ENCODE data around the gene MTHFD1.
"Not testable (repeated sequence)": the region's sequence is repeated elsewhere in the genome, so short reads cannot be mapped to it uniquely, and the experiment has no call there.

The MTHFD1 gene

DNA sequence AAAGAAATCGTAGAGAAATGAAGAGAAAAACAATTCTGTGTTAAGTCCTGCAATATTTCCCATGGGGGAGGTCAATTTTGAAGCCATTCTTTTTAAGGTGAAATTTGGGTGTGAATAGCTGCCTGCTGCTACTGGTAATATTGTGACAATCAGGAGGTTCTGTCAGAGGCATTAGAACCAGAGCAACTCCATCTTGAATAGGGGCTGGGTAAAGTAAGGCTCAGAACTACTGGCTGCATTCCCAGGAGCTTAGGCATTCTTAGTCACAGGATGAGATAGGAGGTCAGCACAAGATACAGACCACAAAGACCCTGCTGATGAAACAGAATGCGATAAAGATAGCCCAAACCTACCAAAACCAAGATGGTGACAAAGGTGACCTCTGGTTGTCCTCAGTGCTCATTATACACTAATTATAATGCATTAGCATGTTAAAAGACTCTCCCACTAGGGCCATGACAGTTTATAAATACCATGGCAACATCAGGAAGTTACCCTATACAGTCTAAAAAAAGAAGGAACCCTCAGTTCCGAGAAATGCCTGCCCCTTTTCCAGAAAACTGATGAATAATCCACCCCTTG lies 24.8 kb upstream of the MTHFD1 start:
- ChIA-PET CTCF (interaction anchor here (1.3 to 1.7 kb wide), 4 partner anchors 19 to 115 kb away, joined by 4 to 6 read pairs (median 6); partner anchors contain the start of gene AKAP5), POLR2A (no interaction called here)
- DNase-seq (ENCODE audit: low read depth, low spot score), result no peak

DNA sequence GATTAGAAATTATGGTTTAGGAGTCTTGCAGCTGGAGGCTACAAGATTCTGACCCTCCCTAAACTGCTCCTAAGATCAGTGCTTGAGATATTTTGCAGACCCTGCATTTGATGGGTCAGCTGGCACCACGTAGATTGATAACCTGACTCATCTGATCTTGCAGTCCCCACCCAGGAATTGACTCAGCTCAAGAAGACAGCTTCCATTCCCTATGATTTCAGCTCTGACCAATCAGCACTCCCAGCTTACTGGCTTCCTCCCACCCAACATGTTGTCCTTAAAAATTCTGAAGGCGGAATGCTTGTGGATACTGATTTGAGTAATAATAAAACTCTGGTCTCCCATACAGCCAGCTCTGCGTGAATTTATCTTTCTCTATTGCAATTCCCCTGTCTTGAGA lies 23.2 kb upstream of the MTHFD1 start:
- ChIA-PET POLR2A (interaction anchor here (0.8 kb wide), 1 partner anchor 56 kb away, joined by 4 read pairs; no protein-coding TSS in a partner anchor), CTCF (no interaction called here)
- no peak overlapping the region for H3K4me3 ChIP-seq (ENCODE audit: low read depth, low read length)
- DNase-seq (ENCODE audit: low read depth, low spot score), result no peak
- TF ChIP-seq, protein P1, sequence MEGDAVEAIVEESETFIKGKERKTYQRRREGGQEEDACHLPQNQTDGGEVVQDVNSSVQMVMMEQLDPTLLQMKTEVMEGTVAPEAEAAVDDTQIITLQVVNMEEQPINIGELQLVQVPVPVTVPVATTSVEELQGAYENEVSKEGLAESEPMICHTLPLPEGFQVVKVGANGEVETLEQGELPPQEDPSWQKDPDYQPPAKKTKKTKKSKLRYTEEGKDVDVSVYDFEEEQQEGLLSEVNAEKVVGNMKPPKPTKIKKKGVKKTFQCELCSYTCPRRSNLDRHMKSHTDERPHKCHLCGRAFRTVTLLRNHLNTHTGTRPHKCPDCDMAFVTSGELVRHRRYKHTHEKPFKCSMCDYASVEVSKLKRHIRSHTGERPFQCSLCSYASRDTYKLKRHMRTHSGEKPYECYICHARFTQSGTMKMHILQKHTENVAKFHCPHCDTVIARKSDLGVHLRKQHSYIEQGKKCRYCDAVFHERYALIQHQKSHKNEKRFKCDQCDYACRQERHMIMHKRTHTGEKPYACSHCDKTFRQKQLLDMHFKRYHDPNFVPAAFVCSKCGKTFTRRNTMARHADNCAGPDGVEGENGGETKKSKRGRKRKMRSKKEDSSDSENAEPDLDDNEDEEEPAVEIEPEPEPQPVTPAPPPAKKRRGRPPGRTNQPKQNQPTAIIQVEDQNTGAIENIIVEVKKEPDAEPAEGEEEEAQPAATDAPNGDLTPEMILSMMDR (IDR thresholded peaks at IDR 0.05; ENCODE audit: insufficient read depth, low read length, missing control alignments), result no peak

More for the DNA sequence above, 24.8 kb upstream of the MTHFD1 start:
- TF ChIP-seq, protein P1 (IDR thresholded peaks at IDR 0.05; ENCODE audit: insufficient read depth, low read length, missing control alignments), result no peak
- H3K4me3 ChIP-seq (ENCODE audit: low read depth, low read length), result no peak overlapping the region

DNA sequence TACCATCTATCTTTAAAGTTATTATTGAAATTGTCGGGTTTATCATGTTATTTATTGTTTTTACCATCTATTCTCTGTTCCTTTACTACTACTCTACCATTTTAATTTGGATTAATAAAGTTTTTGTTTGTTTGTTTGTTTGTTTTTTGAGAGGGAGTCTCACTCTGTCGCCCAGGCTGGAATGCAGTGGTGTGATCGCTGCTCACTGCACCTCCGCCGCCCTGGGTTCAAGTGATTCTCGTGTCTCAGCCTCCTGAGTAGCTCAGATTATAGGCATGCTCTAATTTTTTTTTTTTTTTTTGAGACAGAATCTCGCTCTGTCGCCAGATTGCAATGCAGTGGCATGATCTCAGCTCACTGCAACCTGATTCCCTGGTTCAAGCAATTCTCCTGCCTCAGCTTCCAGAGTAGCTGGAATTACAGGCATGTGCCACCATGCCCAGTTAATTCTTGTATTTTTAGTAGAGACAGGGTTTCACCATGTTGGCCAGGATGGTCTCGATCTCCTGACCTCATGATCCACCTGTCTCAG lies 22.7 kb upstream of the MTHFD1 start:
- DNase-seq (ENCODE audit: low read depth, low spot score); H3K4me3 ChIP-seq (ENCODE audit: low read depth, low read length): not testable (repeated sequence)
- ChIA-PET POLR2A (interaction anchor here (0.6 to 0.8 kb wide), 2 partner anchors 28 to 56 kb away, joined by 3 to 4 read pairs; no protein-coding TSS in a partner anchor), CTCF (interaction anchor here (0.7 kb wide), 1 partner anchor 26 kb away, joined by 3 read pairs; no protein-coding TSS in a partner anchor)

DNA sequence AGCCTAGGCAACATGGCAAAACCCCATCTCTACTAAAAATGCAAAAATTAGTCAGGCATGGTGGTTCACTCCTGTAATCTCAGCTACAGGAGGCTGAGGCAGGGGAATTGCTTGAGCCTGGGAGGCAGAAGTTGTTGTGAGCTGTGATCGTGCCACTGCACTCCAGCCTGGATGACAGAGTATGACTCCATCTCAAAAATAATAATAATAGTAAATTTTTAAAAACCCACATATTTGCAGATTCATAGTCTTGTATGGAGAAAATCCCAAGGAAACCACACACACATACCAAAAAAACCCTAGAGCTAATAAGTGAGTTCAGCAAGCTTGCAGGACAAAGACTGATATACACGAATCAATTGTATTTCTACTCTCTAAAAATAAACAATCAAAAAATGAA lies 19.0 kb upstream of the MTHFD1 start:
- no peak for DNase-seq (ENCODE audit: low read depth, low spot score)
- TF ChIP-seq, protein P1 (IDR thresholded peaks at IDR 0.05; ENCODE audit: insufficient read depth, low read length, missing control alignments), result no peak
- H3K4me3 ChIP-seq (ENCODE audit: low read depth, low read length), result no peak overlapping the region
- ChIA-PET POLR2A (no interaction called here), CTCF (no interaction called here)

DNA sequence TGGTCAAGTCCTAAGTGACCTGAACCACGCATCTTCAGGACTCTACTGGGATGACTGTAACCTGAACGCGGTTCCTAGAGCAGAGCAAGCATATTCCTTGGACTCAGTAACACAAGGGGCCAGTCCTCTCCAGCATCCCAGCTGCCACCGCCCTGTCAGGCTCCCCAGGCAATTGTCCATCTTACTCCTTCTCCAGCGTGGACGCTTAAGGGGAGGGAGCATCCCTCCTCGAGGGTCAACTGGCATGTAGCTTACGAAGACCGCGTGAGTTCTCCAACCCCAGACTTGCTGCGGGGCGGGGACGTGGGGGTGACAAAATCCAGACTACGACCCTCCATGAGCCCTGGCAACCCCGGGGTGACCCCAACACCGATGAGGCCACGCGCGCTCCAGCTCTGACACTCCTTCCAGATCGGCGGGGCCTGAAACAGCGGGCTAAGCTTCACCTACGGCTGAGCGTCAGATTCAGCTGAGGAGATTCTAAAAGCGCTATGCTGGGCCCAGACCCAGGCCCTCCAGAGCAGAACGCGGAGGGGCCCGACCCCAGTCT lies 846 bp upstream of the MTHFD1 start:
- POLR2A ChIA-PET, result interaction anchor here (1.2 to 1.7 kb wide), 5 partner anchors 21 to 117 kb away, joined by 3 to 8 read pairs (median 4); partner anchors contain the start of genes ZBTB1 and ZBTB25
- peak overlapping the region; percentile 85 for H3K4me3 ChIP-seq (ENCODE audit: low read depth, low read length)
- TF ChIP-seq, protein P1 (IDR thresholded peaks at IDR 0.05; ENCODE audit: insufficient read depth, low read length, missing control alignments), result no peak
- no peak for DNase-seq (ENCODE audit: low read depth, low spot score)
- CTCF ChIA-PET, result interaction anchor here (0.9 to 2.5 kb wide), 5 partner anchors 8 to 49 kb away, joined by 3 to 16 read pairs (median 4); no protein-coding TSS in a partner anchor

DNA sequence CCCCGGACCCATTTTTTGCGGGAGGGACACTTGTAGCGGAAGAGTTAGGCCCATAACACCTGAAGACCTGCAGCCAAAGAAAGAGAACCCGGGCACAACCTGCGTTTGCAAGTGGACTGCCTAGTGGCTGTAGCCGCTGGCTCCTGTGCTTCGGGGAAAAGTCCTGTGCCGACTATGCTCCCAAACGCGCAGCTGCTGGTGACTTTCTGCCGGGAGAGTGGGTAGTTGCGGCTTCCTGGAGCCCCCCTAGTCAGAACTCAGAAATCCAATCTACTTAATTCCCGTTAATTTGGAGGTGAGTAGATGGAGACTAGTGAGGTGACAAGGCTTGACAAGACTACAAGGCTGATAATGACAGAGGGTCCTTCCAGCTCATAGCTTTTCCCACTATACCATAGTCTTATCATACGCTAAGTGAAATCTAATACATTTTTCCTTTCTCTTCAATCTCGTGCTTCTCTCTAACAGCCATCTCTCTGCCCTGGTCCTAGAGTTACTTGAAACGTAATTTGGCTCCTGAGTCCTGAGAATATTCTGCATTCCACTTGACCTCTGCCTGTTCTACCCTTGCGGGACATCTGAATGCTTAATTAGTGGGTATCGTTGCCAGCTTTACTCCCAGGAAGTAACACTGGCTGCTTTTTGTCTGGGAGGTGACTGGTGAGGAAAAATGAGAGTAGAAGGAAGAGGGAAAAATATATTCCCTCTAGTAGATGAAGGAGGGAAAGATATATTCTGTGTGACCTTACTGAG lies 556 bp downstream of the MTHFD1 start:
- TF ChIP-seq, protein P1 (IDR thresholded peaks at IDR 0.05; ENCODE audit: insufficient read depth, low read length, missing control alignments), result no peak
- CTCF ChIA-PET, result interaction anchor here (2.3 to 2.5 kb wide), 2 partner anchors 42 to 45 kb away, joined by 7 to 16 read pairs; no protein-coding TSS in a partner anchor
- DNase-seq (ENCODE audit: low read depth, low spot score), result no peak
- POLR2A ChIA-PET, result interaction anchor here (1.2 to 1.7 kb wide), 2 partner anchors 75 to 116 kb away, joined by 3 to 8 read pairs; partner anchors contain the start of genes ZBTB1 and ZBTB25
- H3K4me3 ChIP-seq (ENCODE audit: low read depth, low read length), result peak overlapping the region; percentile 85
